Middle frontal gyrus (tissue), 1 donor: Measurements from ENCODE around the gene MRPS5.

ENCODE experiments used
- DNase-seq: peaks from one replicate; pipeline ENCODE4 v3.0.0-alpha.2; 2015; ENCODE audit warnings: low spot score; ENCODE audit errors: extremely low spot score

Gene MRPS5

DNA sequence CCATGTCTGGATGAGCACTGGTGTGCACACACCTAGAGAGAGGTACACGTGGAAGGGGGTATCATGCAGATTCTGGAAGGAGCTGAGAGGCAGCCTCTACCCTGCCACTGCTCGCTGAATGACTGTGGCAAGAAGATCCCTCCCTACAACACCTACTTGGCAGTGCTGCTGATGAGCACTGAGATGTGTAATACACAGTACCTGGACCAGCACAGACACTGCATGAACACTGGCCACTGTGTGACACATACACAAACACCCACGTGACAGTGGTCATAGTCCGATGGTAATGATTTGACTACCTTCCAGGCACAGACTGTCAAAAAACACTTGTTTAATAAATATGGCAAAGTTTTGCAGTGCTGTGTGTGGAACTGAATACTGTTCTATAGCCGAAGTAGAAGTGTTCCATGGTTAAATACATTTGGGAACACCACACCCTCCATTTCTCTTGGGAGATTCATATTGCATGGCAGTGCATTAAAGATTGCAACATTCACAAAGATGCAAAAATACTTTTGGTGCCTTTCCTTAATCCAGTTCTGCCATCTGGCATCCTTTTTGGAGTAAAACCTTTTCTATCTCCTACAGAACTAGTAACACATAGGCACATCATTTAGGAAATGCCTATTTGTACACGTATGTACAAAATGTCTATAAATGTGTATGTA, 29.6 kb downstream of the MRPS5 start:
- DNase-seq: no peak

DNA sequence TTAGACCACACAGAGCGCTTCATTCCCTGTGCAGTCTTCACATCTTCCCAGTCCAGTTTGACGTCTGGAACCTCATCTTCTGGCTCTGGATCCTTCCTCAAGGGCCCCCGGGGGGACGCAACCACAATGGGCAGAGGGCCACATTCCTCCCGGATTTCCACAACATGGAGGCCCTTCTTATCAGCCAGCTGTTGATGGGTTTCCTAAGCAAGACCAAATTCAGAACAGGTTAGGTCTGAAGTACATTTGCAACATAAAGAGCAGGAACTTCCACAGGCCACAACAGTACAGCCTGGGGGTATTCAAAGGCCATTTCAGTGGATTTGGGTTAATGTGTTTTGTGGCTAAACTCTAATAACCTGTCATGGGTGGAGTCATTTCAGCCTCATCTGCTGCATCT, 34.2 kb downstream of the MRPS5 start:
- DNase-seq: no peak

DNA sequence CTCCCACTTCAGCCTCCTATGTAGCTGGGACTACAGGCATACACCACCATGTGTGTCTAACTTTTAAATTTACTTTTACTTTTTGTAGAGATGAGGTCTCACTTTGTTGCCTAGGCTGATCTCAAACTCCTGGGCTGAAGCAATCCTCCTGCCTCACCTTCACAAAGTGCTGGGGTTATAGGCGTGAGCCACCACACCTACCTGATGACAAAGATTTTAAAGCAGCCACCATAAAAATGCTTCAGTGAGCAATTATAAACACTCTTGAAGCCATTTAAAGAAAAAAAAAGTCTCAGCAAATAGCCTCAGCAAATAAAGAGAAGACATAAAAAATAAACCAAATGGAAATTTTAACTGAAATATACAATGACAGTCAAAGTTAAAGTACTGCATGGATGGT, 35.6 kb downstream of the MRPS5 start:
- no peak for DNase-seq

DNA sequence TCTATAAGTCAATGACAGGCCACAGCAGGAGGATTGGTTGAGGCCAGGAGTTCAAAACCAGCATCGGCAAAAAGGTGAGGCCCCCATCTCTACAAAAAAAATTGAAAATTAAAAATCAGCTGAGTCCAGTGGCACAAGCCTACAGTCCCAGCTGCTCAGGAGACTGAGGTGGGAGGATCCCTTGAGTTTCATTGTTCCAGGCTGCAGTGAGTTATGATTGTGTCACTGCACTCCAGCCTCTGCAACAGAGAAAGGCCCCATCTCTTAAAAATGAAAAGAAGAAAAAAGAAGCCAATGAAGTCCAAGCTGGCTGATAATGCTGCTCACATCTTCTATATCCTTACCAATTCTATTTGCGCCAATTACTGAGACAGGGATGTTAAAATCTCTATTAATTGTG, 39.1 kb downstream of the MRPS5 start:
- DNase-seq: no peak

DNA sequence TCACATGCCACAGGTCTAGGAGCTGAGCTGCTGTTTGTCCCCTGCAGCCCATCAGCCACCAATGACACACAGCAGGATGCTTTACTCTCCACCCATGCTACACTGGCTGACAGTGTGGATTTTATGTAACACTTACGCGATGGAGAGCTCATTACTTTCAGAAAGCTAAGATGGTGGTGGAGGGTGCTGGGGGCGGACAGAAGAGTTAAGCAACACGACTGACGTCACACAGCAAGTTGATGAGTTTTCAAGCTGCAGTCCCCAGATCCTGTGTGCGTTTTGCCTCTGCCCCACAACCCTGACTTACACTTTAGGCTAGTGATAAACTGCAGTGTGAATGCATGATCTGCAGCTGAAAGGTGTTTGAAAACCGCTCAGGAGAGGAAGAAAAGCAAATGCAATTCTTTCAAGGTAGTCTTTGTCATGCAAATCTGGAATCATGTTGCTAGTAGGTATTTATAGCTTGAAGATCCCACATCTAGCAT, 42.4 kb downstream of the MRPS5 start:
- DNase-seq: no peak

DNA sequence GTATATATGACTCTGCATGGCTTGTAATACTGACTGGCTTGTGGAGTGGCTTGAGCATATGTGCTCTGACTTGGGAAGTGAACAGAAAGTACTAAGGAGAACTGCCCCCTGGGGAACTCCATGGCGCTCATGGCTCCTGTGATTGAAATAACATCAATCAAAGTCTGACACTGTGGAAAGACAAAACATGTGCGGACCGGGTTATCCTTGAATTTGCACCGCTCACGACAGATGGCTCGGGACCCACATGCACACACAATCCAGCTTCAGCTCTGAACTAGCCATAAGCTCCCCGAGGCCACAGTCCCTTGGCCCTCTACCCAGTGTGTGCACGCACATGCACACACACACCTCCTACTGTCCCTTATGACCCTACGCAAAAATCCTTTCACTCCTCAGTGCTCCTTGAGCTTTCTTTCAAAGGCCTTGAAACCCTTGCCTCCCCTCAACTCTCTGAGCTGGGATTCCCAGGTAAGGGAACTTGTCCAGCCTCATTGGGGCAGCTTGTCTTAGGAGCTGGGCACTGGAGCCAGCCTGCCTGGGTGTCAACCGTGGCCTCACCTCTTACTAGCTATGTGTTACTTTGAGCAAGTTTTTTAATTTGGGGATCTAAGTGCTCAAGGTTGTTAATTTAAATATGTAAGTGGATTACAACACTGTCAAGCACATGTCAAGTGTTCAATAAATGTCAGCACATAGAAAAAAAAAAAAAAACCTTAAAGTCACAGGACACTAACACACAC, 43.6 kb downstream of the MRPS5 start:
- DNase-seq: no peak

DNA sequence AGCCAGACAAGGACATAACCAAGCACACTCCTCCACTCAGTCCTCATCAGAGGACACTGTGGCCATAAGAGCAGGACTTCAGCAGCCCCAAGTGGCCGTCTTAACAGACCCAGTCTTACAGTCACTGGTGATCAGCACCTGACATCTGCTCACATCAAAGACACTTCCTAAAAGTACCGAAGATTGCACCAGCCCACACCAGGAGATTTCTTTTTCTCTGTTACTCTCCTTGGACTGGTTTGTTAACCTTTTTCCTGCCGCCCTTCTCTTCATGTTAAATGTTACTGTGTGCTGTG, 44.1 kb downstream of the MRPS5 start:
- no peak for DNase-seq

DNA sequence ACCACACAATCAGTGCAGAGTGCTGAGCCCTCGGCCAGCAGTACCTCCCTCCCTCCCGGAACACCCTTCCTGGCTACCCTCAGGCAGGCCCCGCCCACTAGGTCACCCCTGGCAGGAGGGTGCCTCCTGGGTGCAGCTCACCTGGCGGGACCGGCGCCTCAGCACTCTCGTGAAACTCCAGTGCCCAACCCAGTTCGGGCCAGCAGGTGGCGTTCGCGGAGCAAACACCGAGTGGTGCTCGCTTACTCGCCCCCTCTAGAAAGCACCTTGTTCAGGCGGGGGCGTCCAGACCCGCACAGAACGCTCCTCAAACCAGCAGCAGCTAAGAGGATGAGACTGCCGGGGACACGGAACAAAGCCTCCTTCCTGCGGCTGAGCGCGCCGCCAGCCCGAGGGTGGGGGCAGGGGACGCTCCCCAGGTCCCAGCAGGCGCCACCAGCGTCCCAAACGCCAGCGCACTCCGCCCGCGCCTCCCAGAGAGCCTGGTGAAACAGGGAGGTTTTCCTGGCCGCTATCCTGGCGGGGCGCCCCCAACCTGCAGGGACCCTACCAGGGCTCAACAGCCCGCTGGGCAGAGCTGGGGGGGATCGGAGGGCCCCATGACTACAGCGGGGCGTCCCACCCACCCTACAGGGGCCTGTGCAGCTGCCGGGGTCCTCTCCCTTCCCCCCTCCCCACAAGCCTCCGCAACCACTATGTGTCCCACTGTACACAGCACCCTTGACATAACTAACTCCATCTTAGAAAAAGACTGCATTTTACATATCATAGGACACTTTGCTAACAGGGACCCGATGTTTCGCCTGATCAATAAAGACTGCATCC, 44.7 kb downstream of the MRPS5 start:
- no peak for DNase-seq

DNA sequence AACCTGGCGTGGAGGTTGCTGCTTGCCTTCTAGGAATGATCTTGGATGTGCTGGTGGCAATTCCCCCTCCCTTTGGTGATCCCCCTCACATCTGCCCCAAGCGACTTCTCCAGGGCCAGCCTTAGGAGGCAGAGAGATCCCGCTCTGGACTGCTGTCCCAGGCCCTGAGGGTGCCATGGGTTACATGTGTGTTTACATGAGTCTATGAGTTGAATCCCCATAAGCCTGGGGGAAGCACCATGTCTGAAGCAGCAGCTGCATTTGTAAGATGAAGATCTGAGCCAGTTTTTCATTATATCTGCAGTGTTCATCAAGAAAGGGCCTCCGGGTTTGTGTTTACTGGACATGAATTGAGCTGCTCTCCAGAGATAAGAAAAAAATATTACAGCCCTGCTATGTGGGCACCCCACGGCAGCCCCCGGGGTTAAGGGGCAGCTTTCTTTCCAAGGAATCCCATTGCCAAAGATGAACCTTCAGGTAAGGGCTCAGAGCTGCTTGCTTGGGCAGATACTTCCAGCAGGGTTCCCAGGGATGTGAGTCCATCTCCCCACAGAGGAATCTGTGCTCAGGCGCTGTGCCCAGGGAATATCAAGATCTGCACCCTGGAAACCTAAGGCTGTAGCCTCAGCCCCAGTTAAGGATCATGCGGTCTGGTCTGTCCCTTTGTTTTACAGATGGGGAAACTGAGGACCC, 46.0 kb downstream of the MRPS5 start:
- DNase-seq: no peak

DNA sequence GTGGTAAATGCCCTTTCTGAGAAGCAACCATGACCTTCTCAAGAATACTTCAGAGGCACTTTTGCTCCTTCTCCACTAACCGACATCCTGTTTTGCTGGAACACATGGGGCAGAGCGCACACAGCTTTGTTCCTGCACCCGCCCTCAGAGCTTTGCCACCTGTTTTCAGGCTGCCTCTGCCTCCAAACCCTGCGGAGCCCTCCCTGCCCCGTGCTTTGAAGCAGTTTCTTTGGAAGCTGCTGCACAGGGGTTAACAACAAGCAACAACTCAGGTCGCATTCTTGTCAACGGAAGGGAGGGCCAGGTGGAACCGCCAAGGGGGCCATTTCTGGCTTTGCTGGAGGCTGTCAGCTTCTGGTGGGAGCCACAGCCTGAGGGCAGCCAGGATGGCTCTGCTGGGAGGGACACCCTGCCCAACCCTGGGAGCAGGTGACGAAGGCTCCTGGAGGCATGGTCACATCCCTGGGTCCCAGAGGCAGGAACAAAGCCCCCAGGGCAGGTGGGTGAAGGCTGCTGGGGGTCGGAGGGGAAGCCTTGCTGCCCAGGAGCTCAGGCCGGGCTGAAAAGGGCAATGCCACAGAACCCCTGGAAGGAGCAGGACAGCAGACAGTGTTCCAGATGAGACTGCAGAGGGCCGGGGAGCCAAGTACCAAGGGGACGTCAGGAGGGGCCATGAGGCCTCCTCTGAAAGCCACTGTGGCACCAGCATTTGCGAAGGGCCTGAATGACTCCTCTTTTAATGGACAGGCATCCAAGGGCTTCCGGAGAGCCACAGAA, 46.8 kb downstream of the MRPS5 start:
- DNase-seq: no peak

DNA sequence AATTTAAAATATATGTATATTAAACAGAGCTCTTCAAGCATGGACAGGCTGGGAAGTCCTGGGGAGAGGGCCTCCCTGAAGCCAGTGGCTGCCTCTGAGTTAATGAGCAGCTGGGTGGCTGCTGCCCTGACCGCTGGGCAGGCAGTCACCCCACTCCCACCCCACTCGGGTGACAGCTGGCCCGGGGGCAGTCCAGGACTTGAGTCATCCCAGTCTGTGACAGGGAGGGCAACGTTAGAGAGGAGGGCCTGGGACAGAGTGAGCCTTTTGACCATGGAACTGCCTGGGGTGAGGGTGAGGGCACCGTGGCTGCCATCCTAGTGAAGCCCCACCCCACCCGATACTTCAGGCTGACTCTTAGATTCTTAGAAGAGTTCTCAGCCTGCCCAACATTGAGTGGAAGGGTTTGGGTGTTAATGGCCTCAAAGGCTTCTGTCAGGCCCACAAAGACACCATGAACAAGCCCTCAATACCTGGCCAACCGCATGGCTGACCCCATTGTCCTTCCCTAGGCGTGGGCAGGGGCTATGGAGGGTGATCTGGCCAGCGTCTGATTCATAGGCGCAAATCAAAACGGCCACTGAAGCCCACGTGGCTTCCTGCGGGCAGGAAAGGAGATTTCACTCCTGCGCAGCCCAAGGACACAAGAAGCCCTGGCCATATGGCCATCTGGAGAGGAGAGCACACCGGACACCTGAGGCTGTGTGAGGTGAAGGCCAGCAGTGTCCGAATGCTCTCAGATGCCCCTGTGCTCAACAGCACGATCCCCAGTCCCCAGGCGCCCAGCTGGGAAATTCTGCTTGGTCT, 47.5 kb downstream of the MRPS5 start:
- DNase-seq: no peak

DNA sequence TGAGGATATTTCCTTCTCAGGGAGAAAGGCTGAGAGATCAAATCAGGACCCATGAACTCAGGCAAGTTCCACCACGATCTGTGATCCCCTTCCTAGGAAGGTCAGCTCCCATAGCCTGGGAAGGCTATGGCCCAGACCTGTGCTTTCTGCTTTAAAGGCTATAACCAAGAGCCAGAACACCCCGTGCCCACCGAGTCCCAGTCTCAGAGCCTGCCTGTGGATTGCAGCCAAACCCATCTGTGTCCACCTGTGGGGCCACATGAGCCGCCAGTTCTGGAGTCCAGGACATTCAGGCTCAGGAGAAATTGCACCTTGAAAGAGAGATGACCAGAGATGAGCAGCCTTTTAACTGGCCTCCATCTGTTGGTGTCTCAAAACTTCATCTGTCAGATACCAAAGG, 49.2 kb downstream of the MRPS5 start:
- DNase-seq: no peak

DNA sequence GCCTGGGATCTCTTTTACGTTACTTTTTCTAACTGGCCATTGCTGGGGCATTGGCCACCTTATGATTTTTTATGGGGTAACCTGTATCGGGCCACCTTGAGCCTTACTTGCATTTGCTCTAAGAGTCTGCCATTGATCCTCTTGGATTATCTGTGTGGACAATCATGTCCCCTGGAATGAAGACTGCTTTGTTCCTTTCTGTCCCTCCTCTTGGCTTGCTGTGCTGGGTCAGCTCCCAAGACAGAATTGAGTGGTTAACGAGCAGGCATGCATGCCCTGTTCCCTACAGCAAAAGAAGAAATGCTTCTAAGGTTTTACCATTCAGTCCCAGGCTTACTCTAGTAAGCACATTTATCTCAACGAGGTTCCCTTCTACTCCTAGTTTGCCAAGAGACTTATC, 49.8 kb downstream of the MRPS5 start:
- no peak for DNase-seq

DNA sequence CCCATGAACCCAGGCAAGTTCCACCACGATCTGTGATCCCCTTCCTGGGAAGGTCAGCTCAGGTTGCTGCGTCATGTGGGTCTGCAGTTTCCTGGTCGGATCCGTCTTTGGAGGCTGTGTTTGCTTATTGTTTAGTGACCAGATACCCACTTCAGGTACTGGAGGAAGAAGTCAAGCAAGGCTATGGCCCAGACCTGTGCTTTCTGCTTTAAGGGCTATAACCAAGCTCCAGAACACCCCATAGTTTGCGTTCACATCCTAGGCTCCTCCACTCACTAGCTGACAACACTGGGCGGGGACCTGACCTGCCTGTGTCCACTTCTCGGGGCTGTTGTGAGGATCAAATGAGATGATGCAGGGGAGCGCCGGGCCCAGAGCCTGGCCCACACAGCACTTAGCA, 52.1 kb downstream of the MRPS5 start:
- no peak for DNase-seq

DNA sequence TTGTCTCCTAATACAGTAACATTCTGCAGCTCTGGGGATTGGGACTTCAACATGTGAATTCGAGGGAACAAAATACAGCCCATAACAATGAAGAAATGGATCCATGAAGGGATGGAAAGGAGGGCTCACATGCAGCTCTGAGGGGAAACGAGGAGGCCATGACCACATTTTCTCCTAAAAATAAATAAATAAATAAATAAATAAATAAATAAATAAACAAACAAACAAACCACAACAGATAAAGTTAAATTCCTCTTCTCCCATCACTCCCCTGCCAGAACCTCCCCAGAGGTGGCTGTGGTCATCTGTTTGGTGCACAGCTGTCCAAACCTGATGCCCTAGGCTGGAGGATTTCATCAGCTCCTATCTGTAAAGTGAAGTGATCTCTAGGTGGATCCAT, 53.4 kb downstream of the MRPS5 start:
- DNase-seq: no peak

DNA sequence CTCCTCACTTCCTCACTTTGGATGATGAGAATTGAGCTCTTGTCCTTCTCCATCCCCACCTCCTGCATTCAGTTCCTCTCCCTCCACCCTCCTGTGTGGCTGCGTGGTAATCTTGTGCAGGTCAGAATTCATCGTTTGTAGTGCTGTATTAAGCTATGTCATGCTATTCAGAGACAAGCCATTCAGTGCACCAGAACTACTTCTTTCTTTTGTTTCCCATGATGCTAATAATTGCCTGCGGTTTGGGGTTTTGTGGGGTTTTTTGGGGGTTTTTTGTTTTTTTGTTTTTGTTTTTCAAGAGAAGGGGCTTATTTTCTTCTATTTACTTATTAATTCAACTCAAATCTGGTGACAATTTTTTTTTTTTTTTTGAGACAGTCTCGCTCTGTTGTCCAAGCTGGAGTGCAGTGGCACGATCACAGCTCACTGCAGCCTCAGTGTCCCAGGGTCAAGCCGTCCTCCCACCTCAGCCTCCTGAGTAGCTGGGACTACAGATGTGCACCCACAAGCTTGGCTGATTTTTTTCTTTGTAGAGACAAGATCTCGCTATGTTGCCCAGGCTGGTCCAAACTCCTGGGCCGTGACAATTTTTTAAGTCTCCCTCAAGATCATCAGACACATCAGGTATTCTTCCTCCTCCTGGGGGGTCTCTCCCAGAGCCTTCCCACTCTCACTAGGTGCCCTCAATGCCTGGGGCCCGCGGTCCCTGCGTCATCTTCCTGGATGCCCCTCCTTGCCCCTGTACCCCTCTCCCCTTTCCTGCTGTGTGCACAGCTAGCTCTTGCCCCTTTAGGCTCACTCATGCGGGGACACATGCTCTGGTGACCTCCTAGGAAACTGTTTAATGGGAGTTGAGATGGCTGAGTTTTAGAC, 58.3 kb downstream of the MRPS5 start:
- no peak for DNase-seq

DNA sequence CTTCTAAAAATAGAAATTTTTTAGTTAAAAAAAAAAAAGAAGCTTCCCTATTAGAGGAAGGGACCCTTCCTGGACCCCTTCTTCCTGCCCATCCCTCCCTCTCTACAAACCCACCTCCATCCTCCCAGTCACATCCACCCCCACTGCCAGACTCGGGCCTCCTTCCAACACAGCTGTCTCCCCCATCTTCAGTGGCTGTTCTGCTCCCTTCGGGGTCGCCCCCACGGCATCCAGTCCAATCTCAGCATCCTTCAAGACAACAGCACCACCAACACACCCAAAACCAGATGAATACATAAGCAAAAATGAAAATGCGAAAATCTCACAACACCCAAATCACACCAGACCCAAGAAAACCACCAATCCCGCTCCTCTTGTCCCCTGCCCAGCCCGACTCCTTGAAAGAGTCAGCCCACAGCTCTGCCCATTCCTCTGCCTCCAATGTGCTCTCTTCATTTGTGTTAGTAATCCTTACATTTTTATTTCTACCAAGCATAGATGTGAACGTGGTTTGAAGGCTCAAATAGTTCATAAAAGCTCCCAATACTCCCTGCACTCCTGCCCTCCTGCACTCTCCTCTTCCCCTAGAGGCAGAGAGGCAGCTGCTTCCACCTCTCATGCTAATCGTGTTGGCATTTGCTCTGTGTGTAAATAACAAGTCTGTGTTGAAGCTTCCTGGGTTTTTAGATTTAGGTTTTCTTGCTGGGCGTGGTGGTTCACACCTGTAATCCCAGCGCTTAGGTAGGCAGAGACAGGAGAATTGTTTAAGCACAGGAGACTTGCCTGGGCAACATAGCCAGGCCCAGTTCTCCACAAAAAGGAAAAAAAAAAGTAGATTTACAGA, 59.1 kb downstream of the MRPS5 start:
- DNase-seq: no peak

DNA sequence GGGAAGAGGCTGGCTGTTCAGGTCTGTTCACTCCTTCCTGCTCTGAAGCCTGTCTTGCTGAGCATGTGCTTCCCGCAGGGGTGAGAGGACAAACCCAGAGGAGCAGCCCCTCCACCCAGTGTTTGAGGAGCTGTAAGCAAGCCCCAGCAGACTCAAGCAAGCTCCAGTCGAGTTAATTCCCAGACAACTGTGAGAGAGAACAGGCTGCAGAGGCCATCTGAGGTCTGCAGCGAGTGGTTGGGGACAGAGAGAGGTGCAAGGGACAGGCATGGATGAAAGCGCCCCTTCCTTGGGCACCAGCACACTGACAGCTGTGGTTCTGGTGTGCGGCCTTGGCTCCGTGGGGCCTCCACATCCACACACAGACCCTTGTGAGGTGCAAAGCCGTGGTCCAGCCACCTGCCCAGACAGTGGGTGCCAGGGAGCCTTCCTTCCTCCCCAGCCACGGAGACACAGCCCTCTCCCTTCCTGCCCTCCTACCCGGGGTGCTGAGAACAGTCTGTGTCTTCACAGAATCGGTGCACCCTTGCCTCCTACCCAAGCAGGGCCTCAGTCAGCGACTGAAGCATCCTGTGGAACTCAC, 59.9 kb downstream of the MRPS5 start:
- DNase-seq: no peak
